Measurements from ENCODE around the gene TANGO6. TPM values are rescaled to one million over a fixed set of nuclear protein-coding genes. Genes with fewer than 3 reads are reported as not detected.
"Not testable (repeated sequence)": the region's sequence is repeated elsewhere in the genome, so short reads cannot be mapped to it uniquely, and the experiment has no call there.

The TANGO6 gene
- total RNA-seq, 6 donors from 2014 or later, result 11.7 to 30.4 (median 15.5) TPM

GRCh38 chr16:69040144-69040909 is 197.0 kb downstream of the TANGO6 start:
- Histone ChIP-seq H3K27ac (no peak overlapping the region), H3K36me3 (peaks cover 0 to 20% (median 7%) of the 10 kb centered on the region in 4 donors), H3K27me3 (no peaks in the 10 kb centered on the region), H3K4me3 (no peak overlapping the region), H3K9me3 (no peaks in the 10 kb centered on the region), H3K4me1 (peaks cover 0 to 23% (median 0%) of the 10 kb centered on the region in 4 donors)
- DNase-seq, result peak in 1 of 2 donors; percentile 31
- no peak for ATAC-seq (ENCODE audit: low FRiP score in 2 of 2)
- no peak for TF ChIP-seq POLR2A (IDR thresholded peaks at IDR 0.05)
- no peak for TF ChIP-seq CTCF (IDR thresholded peaks at IDR 0.05)
- TF ChIP-seq POLR2AphosphoS5 (IDR thresholded peaks at IDR 0.05), result no peak
- WGBS, 2 donors, result 68 to 80% methylated on average over 6 of the region's 6 CpGs

- Histone ChIP-seq H3K36me3 (no peaks in the 10 kb centered on the region), H3K27ac (no peak overlapping the region), H3K4me3 (no peak overlapping the region), H3K4me1 (no peaks in the 10 kb centered on the region), H3K27me3 (no peaks in the 10 kb centered on the region), H3K9me3 (no peaks in the 10 kb centered on the region)
- no peak for ATAC-seq (ENCODE audit: low FRiP score in 2 of 2)
- WGBS, 2 donors, result 91 to 95% methylated on average over 4 of the region's 4 CpGs
- DNase-seq, result no peak
- no peak for TF ChIP-seq POLR2AphosphoS5 (IDR thresholded peaks at IDR 0.05)
- no peak for TF ChIP-seq CTCF (IDR thresholded peaks at IDR 0.05)
- no peak for TF ChIP-seq EP300 (IDR thresholded peaks at IDR 0.05)
- no peak for TF ChIP-seq POLR2A (IDR thresholded peaks at IDR 0.05)
Measured at GRCh38 chr16:69048328-69049120, 205.2 kb downstream of the TANGO6 start.

GRCh38 chr16:69049146-69049545 is 205.8 kb downstream of the TANGO6 start:
- Histone ChIP-seq H3K36me3 (no peaks in the 10 kb centered on the region), H3K4me3 (no peak overlapping the region), H3K27ac (no peak overlapping the region), H3K4me1 (no peaks in the 10 kb centered on the region), H3K27me3 (no peaks in the 10 kb centered on the region), H3K9me3 (no peaks in the 10 kb centered on the region)
- DNase-seq (no peak), ATAC-seq (ENCODE audit: low FRiP score in 2 of 2) (no peak)
- TF ChIP-seq EP300 (IDR thresholded peaks at IDR 0.05), result no peak
- 96 to 99% methylated on average over 5 of the region's 5 CpGs for WGBS, 2 donors

- no peak for ATAC-seq (ENCODE audit: low FRiP score in 2 of 2)
- whole genome bisulfite sequencing, 2 donors, result 92 to 94% methylated on average over 5 of the region's 5 CpGs
Measured at GRCh38 chr16:69049603-69050375, 206.5 kb downstream of the TANGO6 start.

GRCh38 chr16:69051517-69051830 is 208.1 kb downstream of the TANGO6 start:
- H3K9me3 ChIP-seq; H3K4me3 ChIP-seq; H3K36me3 ChIP-seq; ATAC-seq (ENCODE audit: low FRiP score in 2 of 2); H3K27ac ChIP-seq; H3K4me1 ChIP-seq; H3K27me3 ChIP-seq; DNase-seq: not testable (repeated sequence)
- WGBS, 2 donors, result 97 to 98% methylated on average over 3 of the region's 3 CpGs

More at GRCh38 chr16:69049603-69050375, 206.5 kb downstream of the TANGO6 start:
- Histone ChIP-seq H3K27me3 (no peaks in the 10 kb centered on the region), H3K36me3 (no peaks in the 10 kb centered on the region), H3K9me3 (no peaks in the 10 kb centered on the region), H3K27ac (no peak overlapping the region), H3K4me1 (no peaks in the 10 kb centered on the region), H3K4me3 (no peak overlapping the region)
- TF ChIP-seq EP300 (IDR thresholded peaks at IDR 0.05) (no peak), CTCF (IDR thresholded peaks at IDR 0.05) (no peak), POLR2AphosphoS5 (IDR thresholded peaks at IDR 0.05) (no peak), POLR2A (IDR thresholded peaks at IDR 0.05) (no peak)
- DNase-seq, result no peak

Measured in upper lobe of left lung (tissue), 6 donors.